SK-N-SH treated with all-trans-retinoic acid at 6 μM for 48 hours (cell line): ENCODE data around the gene PZP.

Source experiments
- ATAC-seq: fragments of 200-7000 bp; cut with Tn5 transposase; 3 replicates; pipeline ENCODE4 v1.9.1; 2020; ENCODE audit warnings: mild to moderate bottlenecking, moderate library complexity
- BACH2 ChIP-seq: fragments of 250-450 bp; sonication (Bioruptor Pico); IDR thresholded peaks from 2 replicates; pipeline ENCODE4 v1.9.0; 2021; ENCODE audit warnings: mild to moderate bottlenecking, borderline replicate concordance
- CREB5 ChIP-seq: fragments of 250-450 bp; sonication (Bioruptor Pico); IDR thresholded peaks from 2 replicates; pipeline ENCODE4 v1.5.1; 2020; ENCODE audit warnings: low read depth, mild to moderate bottlenecking, moderate library complexity
- ESRRG ChIP-seq: fragments of 250-450 bp; sonication (Bioruptor Pico); IDR thresholded peaks from 2 replicates; pipeline ENCODE4 v1.6.1; 2021; ENCODE audit warnings: mild to moderate bottlenecking
- ISL1 ChIP-seq: fragments of 250-450 bp; sonication (Bioruptor Pico); IDR thresholded peaks from 2 replicates; pipeline ENCODE4 v2.1.2; 2022; ENCODE audit warnings: mild to moderate bottlenecking, moderate library complexity
- OSR1 ChIP-seq: fragments of 250-450 bp; sonication (Bioruptor Pico); IDR thresholded peaks from 2 replicates; pipeline ENCODE4 v1.8.0; 2022; ENCODE audit warnings: moderate library complexity, mild to moderate bottlenecking, inconsistent platforms
- PPARA ChIP-seq: fragments of 250-450 bp; sonication (Bioruptor Pico); IDR thresholded peaks from 2 replicates; pipeline ENCODE4 v1.5.0; 2020; ENCODE audit warnings: mild to moderate bottlenecking, borderline replicate concordance
- RARB ChIP-seq: fragments of 250-450 bp; sonication (Bioruptor Pico); IDR thresholded peaks from 2 replicates; pipeline ENCODE4 v1.8.0; 2021; ENCODE audit warnings: mild to moderate bottlenecking, moderate library complexity
- SNAI2 ChIP-seq: fragments of 250-450 bp; sonication (Bioruptor Pico); IDR thresholded peaks from 2 replicates; pipeline ENCODE4 v1.5.0; 2020; ENCODE audit warnings: mild to moderate bottlenecking, moderate library complexity
- TCF4 ChIP-seq: fragments of 250-450 bp; sonication (Bioruptor Pico); IDR thresholded peaks from 2 replicates; pipeline ENCODE4 v1.8.0; 2021; ENCODE audit warnings: mild to moderate bottlenecking, moderate library complexity, borderline replicate concordance
- TOX ChIP-seq: fragments of 250-450 bp; sonication (Bioruptor Pico); IDR thresholded peaks from 2 replicates; pipeline ENCODE4 v1.8.0; 2021; ENCODE audit warnings: mild to moderate bottlenecking, moderate library complexity, borderline replicate concordance
- TSHZ2 ChIP-seq: fragments of 250-450 bp; sonication (Bioruptor Pico); IDR thresholded peaks from 2 replicates; pipeline ENCODE4 v1.5.0; 2020; ENCODE audit warnings: mild to moderate bottlenecking, moderate library complexity
- ZC3H10 ChIP-seq: fragments of 250-450 bp; sonication (Bioruptor Pico); IDR thresholded peaks from 2 replicates; pipeline ENCODE4 v1.5.1; 2021; ENCODE audit warnings: mild to moderate bottlenecking, moderate library complexity
- ZFP3 ChIP-seq: fragments of 250-450 bp; sonication (Bioruptor Pico); IDR thresholded peaks from 2 replicates; pipeline ENCODE4 v1.5.0; 2020; ENCODE audit warnings: mild to moderate bottlenecking, moderate library complexity
- ZFP30 ChIP-seq: fragments of 450-650 bp; formaldehyde crosslinking; IDR thresholded peaks from 2 replicates; pipeline ENCODE4 v1.5.0; 2022; ENCODE audit warnings: mild to moderate bottlenecking, moderate library complexity
- ZNF565 ChIP-seq: fragments of 450-650 bp; formaldehyde crosslinking; conservative IDR thresholded peaks from 2 replicates; pipeline ENCODE4 v1.5.0; 2020; ENCODE audit warnings: low read depth, mild to moderate bottlenecking, moderate library complexity
- ZNF70 ChIP-seq: fragments of 450-650 bp; formaldehyde crosslinking; IDR thresholded peaks from 2 replicates; pipeline ENCODE4 v1.5.0; 2020; ENCODE audit warnings: mild to moderate bottlenecking, moderate library complexity
- ZNF8 ChIP-seq: fragments of 450-650 bp; formaldehyde crosslinking; IDR thresholded peaks from 2 replicates; pipeline ENCODE4 v1.5.0; 2020; ENCODE audit warnings: mild to moderate bottlenecking, moderate library complexity
- TF ChIP-seq, protein P1 (sequence below): fragments of 250-450 bp; sonication (Bioruptor Pico); IDR thresholded peaks from 2 replicates; pipeline ENCODE4 v1.5.1; 2021; ENCODE audit warnings: mild to moderate bottlenecking, moderate library complexity
- TF ChIP-seq, protein P2 (sequence below): fragments of 250-450 bp; sonication (Bioruptor Pico); IDR thresholded peaks from 2 replicates; pipeline ENCODE4 v1.8.0; 2020; ENCODE audit warnings: mild to moderate bottlenecking, moderate library complexity, borderline replicate concordance
- TF ChIP-seq, protein P3 (sequence below): fragments of 250-450 bp; sonication (Bioruptor Pico); IDR thresholded peaks from 2 replicates; pipeline ENCODE4 v1.8.0; 2021; ENCODE audit warnings: low read depth, mild to moderate bottlenecking, moderate library complexity, borderline replicate concordance

PZP gene

DNA sequence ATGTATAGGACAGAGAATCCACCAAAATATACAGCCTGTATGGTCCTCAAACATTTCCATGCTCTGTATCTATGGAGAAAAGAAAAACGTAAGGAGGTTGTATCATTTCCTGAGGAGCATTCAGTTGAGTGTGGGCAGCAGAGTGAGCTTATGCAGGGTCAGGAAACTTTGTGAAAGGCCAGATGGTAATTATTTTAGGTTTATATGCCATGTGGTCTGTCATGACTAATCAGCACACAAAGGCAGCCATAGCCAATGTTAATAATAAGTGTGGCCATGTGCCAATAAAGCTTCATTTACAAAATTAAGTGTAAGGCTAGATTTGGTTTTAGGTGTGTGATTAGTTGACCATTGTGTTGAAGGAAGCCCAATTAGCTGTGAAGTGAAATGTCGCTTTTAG lies 59.3 kb downstream of the PZP start:
- TF ChIP-seq TCF4 (CRISPR knock-in tag), result no peak
- TF ChIP-seq ZNF70, result no peak
- TF ChIP-seq ZNF565, result no peak
- no peak for TF ChIP-seq TSHZ2 (CRISPR knock-in tag)
- no peak for TF ChIP-seq ISL1
- no peak for TF ChIP-seq ESRRG (CRISPR knock-in tag)
- no peak for TF ChIP-seq ZNF8 (CRISPR knock-in tag)
- TF ChIP-seq, protein P1, sequence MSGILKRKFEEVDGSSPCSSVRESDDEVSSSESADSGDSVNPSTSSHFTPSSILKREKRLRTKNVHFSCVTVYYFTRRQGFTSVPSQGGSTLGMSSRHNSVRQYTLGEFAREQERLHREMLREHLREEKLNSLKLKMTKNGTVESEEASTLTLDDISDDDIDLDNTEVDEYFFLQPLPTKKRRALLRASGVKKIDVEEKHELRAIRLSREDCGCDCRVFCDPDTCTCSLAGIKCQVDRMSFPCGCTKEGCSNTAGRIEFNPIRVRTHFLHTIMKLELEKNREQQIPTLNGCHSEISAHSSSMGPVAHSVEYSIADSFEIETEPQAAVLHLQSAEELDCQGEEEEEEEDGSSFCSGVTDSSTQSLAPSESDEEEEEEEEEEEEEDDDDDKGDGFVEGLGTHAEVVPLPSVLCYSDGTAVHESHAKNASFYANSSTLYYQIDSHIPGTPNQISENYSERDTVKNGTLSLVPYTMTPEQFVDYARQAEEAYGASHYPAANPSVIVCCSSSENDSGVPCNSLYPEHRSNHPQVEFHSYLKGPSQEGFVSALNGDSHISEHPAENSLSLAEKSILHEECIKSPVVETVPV, result no peak
- no peak for TF ChIP-seq ZC3H10 (CRISPR knock-in tag)
- TF ChIP-seq CREB5, result no peak
- no peak for TF ChIP-seq ZFP3
- no peak for ATAC-seq

DNA sequence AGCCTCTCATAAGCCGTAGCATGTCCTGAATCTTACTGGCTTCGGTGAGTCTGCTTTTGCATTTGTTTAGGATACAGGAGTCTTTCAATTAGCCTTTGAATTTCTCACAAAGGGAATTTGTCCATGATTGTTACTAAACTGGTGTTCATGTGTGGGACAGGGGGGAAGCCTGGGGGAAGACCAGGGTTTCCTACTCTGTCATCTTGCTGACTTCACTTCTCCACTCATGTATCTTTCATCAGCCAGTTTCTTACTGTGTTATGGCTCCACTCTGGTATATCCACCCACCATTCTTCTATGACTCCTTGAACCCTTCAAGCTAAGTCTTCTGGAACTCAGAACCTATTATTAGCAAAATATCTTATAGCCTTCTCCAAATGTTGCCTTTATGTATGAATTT lies 60.7 kb downstream of the PZP start:
- TF ChIP-seq, protein P1, result no peak
- no peak for TF ChIP-seq ZFP30 (CRISPR knock-in tag)
- no peak for TF ChIP-seq SNAI2 (CRISPR knock-in tag)
- no peak for TF ChIP-seq ISL1
- TF ChIP-seq CREB5, result no peak
- no peak for TF ChIP-seq TOX (CRISPR knock-in tag)
- ATAC-seq, result no peak

DNA sequence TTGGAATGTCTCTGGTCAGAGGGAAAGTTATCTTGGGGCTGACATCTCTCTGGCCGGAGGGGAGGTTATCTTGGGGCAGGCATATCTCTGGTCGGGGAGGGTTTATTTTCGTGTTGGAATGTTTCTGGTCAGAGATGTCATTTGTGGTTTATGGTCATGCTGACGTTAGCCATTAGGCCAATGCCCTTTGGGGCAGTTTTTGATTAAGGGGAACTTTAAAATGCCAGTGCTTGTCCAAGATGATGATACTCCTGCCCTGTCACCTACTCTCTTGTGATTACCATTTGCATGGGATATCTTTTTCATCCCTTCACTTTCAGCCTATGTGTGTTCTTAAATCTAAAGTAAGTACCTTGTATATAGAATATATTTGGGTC lies 63.5 kb downstream of the PZP start:
- no peak for ATAC-seq
- TF ChIP-seq OSR1 (CRISPR knock-in tag) (no peak), TCF4 (CRISPR knock-in tag) (no peak), ZC3H10 (CRISPR knock-in tag) (no peak), PPARA (CRISPR knock-in tag) (no peak), TSHZ2 (CRISPR knock-in tag) (no peak), BACH2 (no peak), RARB (CRISPR knock-in tag) (no peak)
- TF ChIP-seq, protein P2, sequence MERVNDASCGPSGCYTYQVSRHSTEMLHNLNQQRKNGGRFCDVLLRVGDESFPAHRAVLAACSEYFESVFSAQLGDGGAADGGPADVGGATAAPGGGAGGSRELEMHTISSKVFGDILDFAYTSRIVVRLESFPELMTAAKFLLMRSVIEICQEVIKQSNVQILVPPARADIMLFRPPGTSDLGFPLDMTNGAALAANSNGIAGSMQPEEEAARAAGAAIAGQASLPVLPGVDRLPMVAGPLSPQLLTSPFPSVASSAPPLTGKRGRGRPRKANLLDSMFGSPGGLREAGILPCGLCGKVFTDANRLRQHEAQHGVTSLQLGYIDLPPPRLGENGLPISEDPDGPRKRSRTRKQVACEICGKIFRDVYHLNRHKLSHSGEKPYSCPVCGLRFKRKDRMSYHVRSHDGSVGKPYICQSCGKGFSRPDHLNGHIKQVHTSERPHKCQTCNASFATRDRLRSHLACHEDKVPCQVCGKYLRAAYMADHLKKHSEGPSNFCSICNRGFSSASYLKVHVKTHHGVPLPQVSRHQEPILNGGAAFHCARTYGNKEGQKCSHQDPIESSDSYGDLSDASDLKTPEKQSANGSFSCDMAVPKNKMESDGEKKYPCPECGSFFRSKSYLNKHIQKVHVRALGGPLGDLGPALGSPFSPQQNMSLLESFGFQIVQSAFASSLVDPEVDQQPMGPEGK (CRISPR knock-in tag), result no peak
- TF ChIP-seq, protein P3, sequence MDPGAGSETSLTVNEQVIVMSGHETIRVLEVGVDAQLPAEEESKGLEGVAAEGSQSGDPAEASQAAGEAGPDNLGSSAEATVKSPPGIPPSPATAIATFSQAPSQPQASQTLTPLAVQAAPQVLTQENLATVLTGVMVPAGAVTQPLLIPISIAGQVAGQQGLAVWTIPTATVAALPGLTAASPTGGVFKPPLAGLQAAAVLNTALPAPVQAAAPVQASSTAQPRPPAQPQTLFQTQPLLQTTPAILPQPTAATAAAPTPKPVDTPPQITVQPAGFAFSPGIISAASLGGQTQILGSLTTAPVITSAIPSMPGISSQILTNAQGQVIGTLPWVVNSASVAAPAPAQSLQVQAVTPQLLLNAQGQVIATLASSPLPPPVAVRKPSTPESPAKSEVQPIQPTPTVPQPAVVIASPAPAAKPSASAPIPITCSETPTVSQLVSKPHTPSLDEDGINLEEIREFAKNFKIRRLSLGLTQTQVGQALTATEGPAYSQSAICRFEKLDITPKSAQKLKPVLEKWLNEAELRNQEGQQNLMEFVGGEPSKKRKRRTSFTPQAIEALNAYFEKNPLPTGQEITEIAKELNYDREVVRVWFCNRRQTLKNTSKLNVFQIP (CRISPR knock-in tag), result no peak
